Measurements from ENCODE around the gene ARHGAP26. TPM values are rescaled to one million over a fixed set of nuclear protein-coding genes. Genes with fewer than 3 reads are reported as not detected.

ARHGAP26 gene
- total RNA-seq, 1 donor, result 7.6 TPM

DNA sequence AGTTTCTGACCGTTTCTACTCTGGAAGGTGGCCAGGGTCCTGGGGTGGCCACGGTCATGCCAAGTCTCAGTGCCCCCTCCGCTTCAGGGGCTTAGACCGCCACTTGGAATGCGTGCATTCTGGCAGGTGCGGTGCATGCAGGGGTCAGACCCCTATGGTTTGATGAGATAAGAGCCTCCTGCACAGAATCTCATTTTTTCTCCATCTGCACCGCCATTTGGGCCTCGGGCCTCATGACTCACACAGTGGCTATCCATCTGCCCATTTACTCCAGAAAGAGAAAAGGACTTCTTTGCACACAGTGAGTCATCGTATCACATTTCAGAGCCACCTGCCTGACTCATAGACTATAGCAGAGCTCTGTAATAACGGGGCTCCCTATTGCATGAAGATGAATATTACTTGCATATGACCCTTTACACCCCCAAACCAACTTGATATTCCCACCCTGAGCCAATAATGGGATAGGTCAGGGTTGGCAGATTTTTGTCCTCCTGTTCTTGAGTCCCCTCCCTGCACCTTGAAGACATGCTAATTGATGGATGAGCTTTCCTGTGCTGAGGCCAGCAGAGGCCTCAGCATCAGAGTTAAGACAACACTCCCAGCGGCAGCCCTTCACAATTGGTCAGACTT is 475.9 kb downstream of the ARHGAP26 start:
- Histone ChIP-seq H3K4me2 (ENCODE audit: insufficient read depth, low read length) (peak overlapping the region; percentile 6), H2AFZ (ENCODE audit: low read length) (no peak overlapping the region)
- TF ChIP-seq, protein P1, sequence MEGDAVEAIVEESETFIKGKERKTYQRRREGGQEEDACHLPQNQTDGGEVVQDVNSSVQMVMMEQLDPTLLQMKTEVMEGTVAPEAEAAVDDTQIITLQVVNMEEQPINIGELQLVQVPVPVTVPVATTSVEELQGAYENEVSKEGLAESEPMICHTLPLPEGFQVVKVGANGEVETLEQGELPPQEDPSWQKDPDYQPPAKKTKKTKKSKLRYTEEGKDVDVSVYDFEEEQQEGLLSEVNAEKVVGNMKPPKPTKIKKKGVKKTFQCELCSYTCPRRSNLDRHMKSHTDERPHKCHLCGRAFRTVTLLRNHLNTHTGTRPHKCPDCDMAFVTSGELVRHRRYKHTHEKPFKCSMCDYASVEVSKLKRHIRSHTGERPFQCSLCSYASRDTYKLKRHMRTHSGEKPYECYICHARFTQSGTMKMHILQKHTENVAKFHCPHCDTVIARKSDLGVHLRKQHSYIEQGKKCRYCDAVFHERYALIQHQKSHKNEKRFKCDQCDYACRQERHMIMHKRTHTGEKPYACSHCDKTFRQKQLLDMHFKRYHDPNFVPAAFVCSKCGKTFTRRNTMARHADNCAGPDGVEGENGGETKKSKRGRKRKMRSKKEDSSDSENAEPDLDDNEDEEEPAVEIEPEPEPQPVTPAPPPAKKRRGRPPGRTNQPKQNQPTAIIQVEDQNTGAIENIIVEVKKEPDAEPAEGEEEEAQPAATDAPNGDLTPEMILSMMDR (IDR thresholded peaks at IDR 0.05; ENCODE audit: extremely low read depth, low read depth, low read length), result no peak

DNA sequence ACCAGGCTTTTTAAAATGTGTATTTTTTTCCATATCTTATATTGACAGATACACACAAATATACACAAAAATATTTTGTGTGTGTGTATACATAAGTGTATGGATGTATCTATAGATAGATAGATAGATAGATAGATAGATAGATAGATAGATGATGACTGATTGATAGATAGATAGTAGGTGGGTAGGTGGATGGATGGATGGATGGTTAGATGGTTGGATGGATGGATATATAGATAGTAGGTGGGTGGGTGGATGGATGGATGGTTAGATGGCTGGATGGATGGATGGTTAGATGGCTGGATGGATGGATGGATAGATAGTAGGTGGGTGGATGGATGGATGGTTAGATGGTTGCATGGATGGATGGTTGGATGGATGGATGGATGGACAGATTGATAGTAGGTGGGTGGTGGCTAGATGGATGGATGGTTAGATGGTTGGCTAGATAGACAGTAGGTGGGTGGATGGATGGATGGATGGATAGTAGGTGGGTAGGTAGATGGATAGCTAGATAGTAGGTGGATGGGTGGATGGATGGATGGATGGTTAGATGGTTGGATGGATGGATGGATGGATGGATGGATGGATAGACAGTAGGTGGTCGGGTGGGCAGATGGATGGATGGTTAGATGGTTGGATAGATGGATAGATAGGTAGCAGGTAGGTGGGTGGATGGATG is 477.1 kb downstream of the ARHGAP26 start:
- Histone ChIP-seq H4K20me1 (ENCODE audit: insufficient read depth, low read length) (no peaks in the 10 kb centered on the region), H2AFZ (ENCODE audit: low read length) (no peak overlapping the region), H3K27me3 (ENCODE audit: insufficient read depth, low read length) (no peaks in the 10 kb centered on the region), H3K4me3 (ENCODE audit: insufficient read depth, low read length) (no peak overlapping the region), H3K4me2 (ENCODE audit: insufficient read depth, low read length) (no peak overlapping the region), H3K9me3 (ENCODE audit: low read depth, low read length) (no peaks in the 10 kb centered on the region), H3K36me3 (ENCODE audit: insufficient read depth, low read length) (no peaks in the 10 kb centered on the region), H3K79me2 (ENCODE audit: insufficient read depth, low read length) (no peaks in the 10 kb centered on the region), H3K4me1 (ENCODE audit: insufficient read depth, low read length) (peaks cover 56% of the 10 kb centered on the region), H3K27ac (ENCODE audit: low read depth, low read length) (no peak overlapping the region)
- DNase-seq (ENCODE audit: insufficient read length, low spot score, missing footprints), result no peak
- TF ChIP-seq, protein P1 (IDR thresholded peaks at IDR 0.05; ENCODE audit: extremely low read depth, low read depth, low read length), result no peak

More for the DNA sequence above, 475.9 kb downstream of the ARHGAP26 start:
- peaks cover 62% of the 10 kb centered on the region for H3K4me1 ChIP-seq (ENCODE audit: insufficient read depth, low read length)
- no peaks in the 10 kb centered on the region for H3K9me3 ChIP-seq (ENCODE audit: low read depth, low read length)
- no peaks in the 10 kb centered on the region for H3K36me3 ChIP-seq (ENCODE audit: insufficient read depth, low read length)
- peak overlapping the region; percentile 99 for H3K27ac ChIP-seq (ENCODE audit: low read depth, low read length)
- H4K20me1 ChIP-seq (ENCODE audit: insufficient read depth, low read length), result no peaks in the 10 kb centered on the region
- peak; percentile 81 for DNase-seq (ENCODE audit: insufficient read length, low spot score, missing footprints)
- no peaks in the 10 kb centered on the region for H3K79me2 ChIP-seq (ENCODE audit: insufficient read depth, low read length)
- H3K4me3 ChIP-seq (ENCODE audit: insufficient read depth, low read length), result no peak overlapping the region
- H3K27me3 ChIP-seq (ENCODE audit: insufficient read depth, low read length), result no peaks in the 10 kb centered on the region

DNA sequence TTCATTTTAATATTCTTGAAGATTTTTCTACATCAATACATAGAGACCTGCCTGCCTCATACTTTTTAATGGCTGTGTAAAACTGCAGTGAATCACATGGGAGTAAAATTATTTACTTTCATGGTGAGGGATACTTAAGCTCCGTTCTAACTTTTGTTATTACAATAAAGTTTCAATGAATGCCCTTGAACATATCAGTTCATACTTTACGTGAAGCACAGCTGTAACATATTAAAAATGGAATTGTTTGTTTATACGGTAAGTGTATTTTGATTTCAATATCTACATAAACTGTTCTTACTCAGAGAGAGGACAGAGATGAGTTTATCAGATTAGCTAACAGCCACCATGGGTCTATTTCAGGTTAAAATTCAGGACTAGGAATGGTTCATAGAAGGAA is 478.2 kb downstream of the ARHGAP26 start:
- Histone ChIP-seq H3K4me2 (ENCODE audit: insufficient read depth, low read length) (no peak overlapping the region), H3K4me1 (ENCODE audit: insufficient read depth, low read length) (peaks cover 45% of the 10 kb centered on the region), H3K27me3 (ENCODE audit: insufficient read depth, low read length) (no peaks in the 10 kb centered on the region), H3K9me3 (ENCODE audit: low read depth, low read length) (no peaks in the 10 kb centered on the region), H4K20me1 (ENCODE audit: insufficient read depth, low read length) (no peaks in the 10 kb centered on the region), H3K79me2 (ENCODE audit: insufficient read depth, low read length) (no peaks in the 10 kb centered on the region), H2AFZ (ENCODE audit: low read length) (no peak overlapping the region), H3K4me3 (ENCODE audit: insufficient read depth, low read length) (no peak overlapping the region), H3K27ac (ENCODE audit: low read depth, low read length) (peak overlapping the region; percentile 27), H3K36me3 (ENCODE audit: insufficient read depth, low read length) (no peaks in the 10 kb centered on the region)
- DNase-seq (ENCODE audit: insufficient read length, low spot score, missing footprints), result no peak
- TF ChIP-seq, protein P1 (IDR thresholded peaks at IDR 0.05; ENCODE audit: extremely low read depth, low read depth, low read length), result no peak

DNA sequence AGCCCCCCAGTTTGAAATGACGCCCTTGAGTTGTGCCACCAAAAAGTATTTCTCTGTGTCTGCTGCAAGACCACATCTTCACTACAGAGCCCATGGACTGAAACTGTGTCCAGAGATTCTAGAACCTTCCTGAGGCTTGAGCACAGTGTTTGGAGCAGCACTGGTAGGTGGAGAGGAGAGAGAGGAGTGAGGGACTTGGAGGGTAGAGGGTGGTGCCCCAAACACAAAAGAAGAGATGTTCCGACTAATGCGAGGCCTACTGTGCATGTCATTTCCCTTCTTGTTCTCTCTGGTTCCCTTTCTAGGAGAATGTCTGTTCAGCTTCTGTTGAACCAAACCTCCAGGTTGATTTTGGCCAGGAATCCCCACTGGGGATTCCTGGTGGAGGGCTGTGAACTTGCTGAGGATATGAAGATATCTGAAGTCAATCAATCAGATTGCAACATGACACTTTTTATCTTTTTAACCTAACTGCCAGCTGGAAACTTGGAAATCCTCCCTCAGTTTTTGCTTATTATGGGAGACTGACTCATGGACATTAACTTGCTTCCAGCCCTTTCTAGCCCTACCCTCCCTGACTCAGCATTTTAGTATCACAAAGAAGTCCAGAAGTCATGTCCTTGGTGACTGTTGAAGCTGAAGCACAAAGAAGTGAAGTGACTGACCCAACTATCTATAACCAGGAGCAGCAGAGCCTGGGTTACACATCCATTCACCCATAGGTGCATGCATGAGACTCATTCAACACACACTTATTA is 478.8 kb downstream of the ARHGAP26 start:
- H3K4me1 ChIP-seq (ENCODE audit: insufficient read depth, low read length), result peaks cover 40% of the 10 kb centered on the region
- H3K27ac ChIP-seq (ENCODE audit: low read depth, low read length), result peak overlapping the region; percentile 27
- no peak overlapping the region for H2AFZ ChIP-seq (ENCODE audit: low read length)
- peak; percentile 72 for DNase-seq (ENCODE audit: insufficient read length, low spot score, missing footprints)
- no peaks in the 10 kb centered on the region for H4K20me1 ChIP-seq (ENCODE audit: insufficient read depth, low read length)
- no peaks in the 10 kb centered on the region for H3K27me3 ChIP-seq (ENCODE audit: insufficient read depth, low read length)
- H3K4me2 ChIP-seq (ENCODE audit: insufficient read depth, low read length), result no peak overlapping the region
- H3K4me3 ChIP-seq (ENCODE audit: insufficient read depth, low read length), result no peak overlapping the region
- H3K79me2 ChIP-seq (ENCODE audit: insufficient read depth, low read length), result no peaks in the 10 kb centered on the region
- no peaks in the 10 kb centered on the region for H3K9me3 ChIP-seq (ENCODE audit: low read depth, low read length)
- H3K36me3 ChIP-seq (ENCODE audit: insufficient read depth, low read length), result no peaks in the 10 kb centered on the region
- TF ChIP-seq, protein P1 (IDR thresholded peaks at IDR 0.05; ENCODE audit: extremely low read depth, low read depth, low read length), result no peak
